DMS153 treated with DMSO at 0.1 percent for 48 hours (cell line): Measurements from ENCODE around the gene GALNT17.

Experiments
- DNase-seq: peaks from one replicate; lab custom pipeline; 2025; ENCODE audit not compliant: unreplicated experiment; lab: John Stamatoyannopoulos, UW

Gene GALNT17

GRCh38 chr7:71132127-71132376 lies at the start of gene GALNT17:
Gene GALNT17, plus strand, starts transcription at chr7:71132144.
- no peak for DNase-seq

GRCh38 chr7:71095266-71095860 lies 36.6 kb upstream of the GALNT17 start:
- DNase-seq: no peak

- no peak for DNase-seq
Observed at GRCh38 chr7:71096351-71096750, 35.6 kb upstream of the GALNT17 start.

- no peak for DNase-seq
Observed at GRCh38 chr7:71106226-71106625, 25.7 kb upstream of the GALNT17 start.

GRCh38 chr7:71112436-71112835 lies 19.5 kb upstream of the GALNT17 start:
- DNase-seq: no peak

GRCh38 chr7:71120096-71120495 lies 11.8 kb upstream of the GALNT17 start:
- DNase-seq: no peak

GRCh38 chr7:71129126-71129525 lies 2.8 kb upstream of the GALNT17 start:
- no peak for DNase-seq

- DNase-seq: no peak
Observed at GRCh38 chr7:71130031-71130679, 1.8 kb upstream of the GALNT17 start.

- no peak for DNase-seq
Observed at GRCh38 chr7:71131256-71132126, 453 bp upstream of the GALNT17 start.

GRCh38 chr7:71132377-71133231 lies 660 bp downstream of the GALNT17 start:
- no peak for DNase-seq

GRCh38 chr7:71133232-71133622 lies 1.3 kb downstream of the GALNT17 start:
- DNase-seq: no peak

GRCh38 chr7:71133856-71134255 lies 1.9 kb downstream of the GALNT17 start:
- DNase-seq: no peak

- DNase-seq: no peak
Observed at GRCh38 chr7:71135116-71135515, 3.2 kb downstream of the GALNT17 start.

- DNase-seq: no peak
Observed at GRCh38 chr7:71135663-71136062, 3.7 kb downstream of the GALNT17 start.

GRCh38 chr7:71137479-71137878 lies 5.5 kb downstream of the GALNT17 start:
- no peak for DNase-seq

GRCh38 chr7:71140264-71140663 lies 8.3 kb downstream of the GALNT17 start:
- no peak for DNase-seq

GRCh38 chr7:71144963-71145362 lies 13.0 kb downstream of the GALNT17 start:
- DNase-seq: no peak

- DNase-seq: no peak
Observed at GRCh38 chr7:71145906-71146901, 14.3 kb downstream of the GALNT17 start.

GRCh38 chr7:71148098-71148497 lies 16.2 kb downstream of the GALNT17 start:
- DNase-seq: no peak

- no peak for DNase-seq
Observed at GRCh38 chr7:71155236-71155635, 23.3 kb downstream of the GALNT17 start.
